Stimulated activated CD8-positive, alpha-beta memory T cell treated with anti-CD3 and anti-CD28 coated beads, Interleukin-12 subunit alpha, Interleukin-12 subunit beta, amount 100 ng/mL, for 1 hour (primary cell): ENCODE data around the gene PCNX3.
A peak's percentile ranks its signal among the peaks of the same experiment; 100 is the strongest.
"Not testable (repeated sequence)": the region's sequence is repeated elsewhere in the genome, so short reads cannot be mapped to it uniquely, and the experiment has no call there.

Source experiments
- DNase-seq: peaks from one replicate; pipeline ENCODE4 v3.0.0-alpha.2; 2020; ENCODE audit warnings: low read depth

Gene PCNX3

GRCh38 chr11:65655570-65656332 is 40.2 kb downstream of the PCNX3 start:
- DNase-seq, result no peak

GRCh38 chr11:65657426-65657825 is 41.9 kb downstream of the PCNX3 start:
- DNase-seq, result no peak

DNA sequence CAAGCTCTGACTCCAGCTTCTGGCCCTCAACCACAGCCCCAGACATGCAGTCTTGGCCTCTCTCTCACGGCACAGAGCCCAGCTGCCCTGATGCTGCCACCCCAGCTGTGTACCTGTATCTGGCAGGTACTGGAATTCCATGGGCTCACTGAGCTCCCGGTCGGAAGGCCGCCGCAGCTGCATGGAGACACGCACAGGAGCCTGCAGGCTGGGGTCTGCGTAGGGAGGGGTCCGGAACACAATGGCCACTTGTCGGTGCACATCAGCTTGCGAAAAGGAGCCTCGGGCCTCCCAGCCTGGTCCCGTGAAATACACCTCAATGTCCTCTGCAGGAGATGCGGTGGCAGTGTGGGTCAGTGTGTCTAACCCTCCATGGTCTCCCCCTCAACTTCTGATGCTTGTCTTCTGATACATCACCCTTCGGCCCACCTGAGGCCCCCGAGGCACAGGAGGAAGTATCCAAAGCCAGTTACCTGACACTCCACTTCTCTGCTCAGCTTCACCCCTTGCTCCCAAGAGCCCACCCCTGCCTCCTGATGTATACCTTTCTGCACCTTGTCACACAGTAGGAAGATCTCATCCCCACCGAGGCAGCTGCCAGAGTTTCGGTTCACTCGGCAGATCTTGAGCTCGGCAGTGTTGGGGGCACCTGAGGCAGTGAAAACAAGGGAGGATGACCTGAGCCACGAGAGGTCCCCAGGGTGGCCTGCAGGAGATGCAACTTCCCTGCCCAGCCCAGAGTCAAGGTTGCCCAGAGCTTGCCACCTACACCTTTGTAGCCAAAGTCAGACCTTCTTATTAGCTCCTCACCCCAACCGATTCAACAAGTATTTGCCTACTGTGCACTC is 42.8 kb downstream of the PCNX3 start:
- DNase-seq, result no peak

GRCh38 chr11:65660038-65660437 is 44.5 kb downstream of the PCNX3 start:
- no peak for DNase-seq

DNA sequence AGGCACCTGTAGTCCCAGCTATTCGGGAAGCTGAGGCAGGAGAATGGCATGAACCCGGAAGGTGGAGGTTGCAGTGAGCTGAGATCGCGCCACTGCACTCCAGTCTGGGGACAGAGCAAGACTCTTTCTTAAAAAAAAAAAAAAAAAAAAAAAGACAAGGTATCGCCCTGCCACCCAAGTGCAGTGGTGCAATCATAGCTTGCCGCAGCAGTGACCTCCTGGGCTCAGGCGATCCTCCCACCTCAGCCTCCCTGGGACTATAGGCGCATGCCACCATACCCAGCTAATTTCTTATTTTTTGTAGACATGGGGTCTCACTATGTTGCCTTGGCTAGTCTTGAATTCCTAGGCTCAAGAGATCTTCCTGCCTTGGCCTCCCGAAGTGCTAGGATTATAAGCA is 45.3 kb downstream of the PCNX3 start:
- DNase-seq, result not testable (repeated sequence)

GRCh38 chr11:65661599-65662246 is 46.1 kb downstream of the PCNX3 start:
- no peak for DNase-seq

GRCh38 chr11:65662247-65662798 is 46.7 kb downstream of the PCNX3 start:
- DNase-seq, result no peak

GRCh38 chr11:65662799-65663638 is 47.4 kb downstream of the PCNX3 start, which contains the start of gene RELA:
Gene RELA, minus strand, starts transcription at chr11:65662916. Its CDS starts 84 bp downstream, at chr11:65662832.
- peak; percentile 79 for DNase-seq

GRCh38 chr11:65663639-65664200 is 48.1 kb downstream of the PCNX3 start:
- no peak for DNase-seq

DNA sequence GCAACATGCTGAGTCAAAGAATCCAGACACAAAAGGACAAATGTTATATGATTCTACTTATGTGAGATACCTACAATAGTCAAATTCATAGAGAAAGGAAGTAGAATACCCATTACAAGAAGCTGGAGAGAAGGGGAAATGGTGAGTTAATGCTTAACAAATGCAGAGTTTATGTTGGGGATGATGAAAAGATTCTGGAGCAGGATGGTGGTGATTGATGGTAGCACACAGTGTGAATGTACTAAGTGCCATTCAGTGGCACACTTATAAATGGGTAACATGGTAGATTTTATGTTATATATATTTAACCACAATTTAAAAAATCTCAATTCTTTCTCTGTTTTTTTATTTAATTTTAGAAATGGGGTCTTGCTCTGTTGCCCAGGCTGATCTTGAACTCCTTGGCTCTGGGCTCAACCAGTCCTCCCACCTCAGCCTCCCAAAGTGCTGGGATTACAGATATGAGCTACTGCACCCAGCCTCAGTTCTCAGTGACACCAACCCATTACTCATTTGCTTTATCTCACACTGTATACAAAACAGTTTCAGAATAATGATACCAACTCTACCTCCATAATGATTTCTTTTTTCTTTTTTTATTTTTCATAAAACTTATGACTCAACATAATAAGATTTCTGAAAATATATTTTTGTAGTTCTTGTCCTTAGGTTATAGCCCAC is 56.7 kb downstream of the PCNX3 start:
- DNase-seq, result no peak

- no peak for DNase-seq
Observed at GRCh38 chr11:65672982-65673381, 57.4 kb downstream of the PCNX3 start.

DNA sequence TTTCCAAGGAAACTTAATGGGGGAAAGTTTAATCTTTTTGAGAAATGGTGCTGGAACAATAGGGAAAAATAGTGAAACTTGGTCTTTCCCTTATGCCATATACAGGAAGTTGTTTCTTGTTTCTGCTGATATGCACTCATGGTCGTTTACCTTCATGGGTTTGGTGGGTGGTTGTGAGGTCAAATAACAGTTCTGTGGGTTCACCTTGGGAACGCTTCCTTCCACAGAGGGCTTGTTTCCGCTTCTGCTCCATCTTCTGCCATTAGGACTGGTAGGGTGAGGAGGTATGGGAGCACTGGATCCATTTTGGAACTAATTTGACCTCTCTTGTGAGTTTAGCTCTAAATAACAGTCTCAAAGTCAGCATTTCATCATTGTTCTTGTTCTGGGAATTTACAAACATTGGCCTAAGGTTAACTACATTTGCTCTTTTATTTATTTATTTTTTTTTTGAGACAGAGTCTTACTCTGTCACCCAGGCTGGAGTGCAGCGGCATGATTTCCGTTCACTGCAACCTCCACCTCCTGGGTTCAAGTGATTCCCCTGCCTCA is 64.7 kb downstream of the PCNX3 start:
- DNase-seq, result no peak

DNA sequence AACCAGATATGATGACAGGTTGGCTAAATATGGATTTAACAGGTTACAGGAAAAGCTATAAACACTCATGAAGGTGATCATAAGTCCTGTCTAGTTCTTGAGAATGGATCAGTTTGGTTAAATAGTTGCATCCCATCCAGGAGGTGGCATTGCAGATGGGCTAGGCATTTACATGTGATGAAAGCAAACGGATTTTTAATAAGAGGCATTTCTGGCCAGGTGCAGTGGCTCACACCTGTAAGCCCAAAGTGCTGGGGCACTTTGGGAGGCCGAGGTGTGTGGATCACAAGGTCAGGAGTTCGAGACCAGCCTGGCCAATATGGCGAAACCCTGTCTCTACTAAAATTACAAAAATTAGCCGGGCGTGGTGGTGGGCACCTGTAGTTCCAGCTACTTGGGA is 67.9 kb downstream of the PCNX3 start:
- DNase-seq, result not testable (repeated sequence)

GRCh38 chr11:65685981-65686380 is 70.4 kb downstream of the PCNX3 start:
- no peak for DNase-seq
